Hypothalamus (tissue), 51 donors: ENCODE measurements around the gene SPRY1.

Experiments used
- DNase-seq, 51 donors: peaks; one replicate each; lab custom pipeline; 2025; lab: John Stamatoyannopoulos, UW

SPRY1 gene, protein sequence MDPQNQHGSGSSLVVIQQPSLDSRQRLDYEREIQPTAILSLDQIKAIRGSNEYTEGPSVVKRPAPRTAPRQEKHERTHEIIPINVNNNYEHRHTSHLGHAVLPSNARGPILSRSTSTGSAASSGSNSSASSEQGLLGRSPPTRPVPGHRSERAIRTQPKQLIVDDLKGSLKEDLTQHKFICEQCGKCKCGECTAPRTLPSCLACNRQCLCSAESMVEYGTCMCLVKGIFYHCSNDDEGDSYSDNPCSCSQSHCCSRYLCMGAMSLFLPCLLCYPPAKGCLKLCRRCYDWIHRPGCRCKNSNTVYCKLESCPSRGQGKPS

DNA sequence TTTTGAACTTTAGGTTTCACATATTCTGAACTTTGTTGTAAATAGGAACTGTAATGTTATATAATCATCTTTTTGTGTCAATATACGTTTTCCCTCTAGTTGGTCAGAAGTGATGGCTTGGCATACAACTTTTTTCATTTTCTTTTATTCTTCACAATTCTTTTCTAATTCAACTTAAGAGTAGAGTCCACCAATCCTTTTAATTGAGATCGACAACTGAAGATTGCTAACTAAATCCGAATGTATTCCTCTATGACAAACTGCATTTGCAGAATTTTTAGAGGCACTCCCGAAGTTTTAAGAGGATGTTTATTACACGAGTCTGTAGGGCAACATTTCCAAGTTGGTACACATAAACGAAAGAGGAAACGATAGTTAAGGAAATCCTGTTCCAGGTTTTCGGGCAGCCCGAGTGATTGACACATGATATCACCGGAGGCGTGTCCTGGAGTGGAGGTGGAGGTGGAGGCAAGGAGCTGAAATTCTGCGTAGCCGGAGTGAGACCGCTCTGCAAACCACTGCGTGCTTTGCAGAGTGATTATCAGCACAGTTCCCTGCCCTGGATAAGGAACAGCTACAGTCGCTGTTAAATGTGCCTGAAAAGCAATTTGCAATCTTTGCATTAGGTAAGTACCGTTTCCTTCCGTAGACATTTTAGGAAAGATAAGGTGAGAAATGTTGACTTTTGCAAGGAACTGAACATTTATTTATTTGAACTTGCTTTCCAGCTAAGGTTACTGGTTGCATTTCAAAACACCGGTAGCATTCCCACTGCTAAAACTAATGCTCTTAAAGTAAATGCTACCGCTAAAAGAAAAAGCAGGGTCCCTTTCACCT is at the start of gene SPRY1:
TSS of gene SPRY1 (plus strand) at position 489 of the 837 bp plus-strand sequence. CDS start 4,797 bp downstream, outside the sequence.
- peak in 47 of 51 donors; percentile 9 to 84 (median 55) for DNase-seq

DNA sequence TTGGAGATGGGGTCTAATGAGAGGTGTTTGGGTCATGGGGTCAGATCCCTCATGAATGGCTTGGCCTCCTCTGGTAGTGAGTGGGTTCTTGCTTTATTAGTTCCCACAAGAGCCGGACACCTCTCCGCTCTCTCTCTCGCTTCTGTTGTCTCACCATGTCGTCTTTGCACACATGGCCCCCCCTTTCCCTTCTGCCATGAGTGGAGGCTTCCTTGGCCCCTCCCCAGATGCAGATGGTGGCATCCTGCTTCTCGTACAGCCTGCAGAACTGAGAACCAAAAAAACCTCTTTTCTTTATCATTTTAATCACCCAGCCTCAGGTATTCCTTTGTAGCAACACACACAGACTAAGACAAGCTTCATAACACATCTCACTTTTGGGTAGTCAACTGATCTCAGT is 49.6 kb upstream of the SPRY1 start:
- DNase-seq, result no peak

DNA sequence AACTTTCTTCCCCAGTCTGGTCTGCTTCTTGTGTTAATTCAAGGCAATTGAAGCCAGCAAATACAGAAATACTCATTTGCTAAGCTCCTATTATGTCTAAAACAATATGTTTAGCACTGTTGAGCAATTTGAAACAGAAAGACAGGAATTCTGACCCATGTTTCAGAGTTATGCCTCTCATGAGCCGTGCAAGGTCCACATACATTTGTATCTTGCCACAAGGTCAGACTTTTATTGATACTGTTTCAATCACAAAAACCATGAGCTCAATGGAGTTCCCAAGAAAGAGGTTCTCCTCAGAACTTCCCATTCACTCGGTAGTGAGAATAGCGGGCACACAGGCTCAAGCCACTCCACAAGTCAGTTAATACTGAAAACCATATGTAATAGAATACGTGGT is 47.6 kb upstream of the SPRY1 start:
- DNase-seq, result no peak

DNA sequence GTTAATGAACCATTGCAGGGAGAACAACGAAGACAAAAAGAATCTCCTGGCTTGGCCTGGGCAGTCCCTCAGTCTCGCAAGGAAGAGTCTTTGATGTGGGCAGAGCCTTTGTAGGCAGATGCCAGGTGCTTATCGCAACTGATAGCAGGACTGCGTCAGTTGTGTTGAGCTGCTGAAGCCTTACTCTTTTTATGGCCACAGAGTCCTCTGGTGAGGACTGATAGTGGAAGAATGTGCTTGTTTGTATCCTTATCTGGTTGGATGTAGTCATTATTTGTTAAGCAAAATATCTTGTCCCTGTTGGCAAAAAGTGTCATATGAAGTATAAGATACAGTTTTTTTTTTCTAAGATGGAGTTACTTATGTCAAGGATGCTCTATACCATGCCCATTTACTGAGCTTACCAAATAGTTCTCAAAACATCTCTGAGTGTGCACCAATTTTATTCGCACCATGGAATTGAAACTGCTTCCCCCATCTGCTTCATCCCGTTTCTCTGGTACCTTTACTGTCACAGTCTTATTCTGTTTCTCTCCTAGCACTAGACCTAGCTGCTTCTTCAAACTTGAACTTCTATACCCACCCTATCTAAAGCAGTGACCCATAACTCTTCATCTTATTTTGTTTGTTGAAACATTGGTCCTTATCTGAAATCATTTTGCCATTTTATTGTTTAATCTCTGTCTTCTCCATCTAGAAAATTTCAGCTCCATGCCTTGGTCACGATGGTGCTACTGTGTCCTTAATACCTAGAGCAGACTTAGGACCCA is 47.0 kb upstream of the SPRY1 start:
- DNase-seq, result no peak

DNA sequence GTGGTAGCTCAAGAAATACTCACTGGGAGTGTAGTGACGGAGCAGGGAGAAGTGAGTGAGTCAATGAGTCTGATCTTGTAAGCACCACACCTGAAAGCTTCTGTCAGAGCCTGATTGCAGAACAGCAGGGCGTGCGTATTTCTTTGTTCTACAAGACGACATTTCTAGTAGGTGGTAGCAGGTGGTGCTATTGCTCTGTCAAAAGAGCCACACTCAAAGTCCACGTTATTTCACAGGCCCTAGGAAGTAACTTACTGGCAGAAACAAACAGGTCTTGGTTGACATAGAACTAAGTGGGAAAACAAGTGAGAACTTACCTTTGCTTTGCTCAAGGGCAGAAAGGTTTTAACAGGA is 46.4 kb upstream of the SPRY1 start:
- DNase-seq, result peak in 1 of 51 donors; percentile 4

DNA sequence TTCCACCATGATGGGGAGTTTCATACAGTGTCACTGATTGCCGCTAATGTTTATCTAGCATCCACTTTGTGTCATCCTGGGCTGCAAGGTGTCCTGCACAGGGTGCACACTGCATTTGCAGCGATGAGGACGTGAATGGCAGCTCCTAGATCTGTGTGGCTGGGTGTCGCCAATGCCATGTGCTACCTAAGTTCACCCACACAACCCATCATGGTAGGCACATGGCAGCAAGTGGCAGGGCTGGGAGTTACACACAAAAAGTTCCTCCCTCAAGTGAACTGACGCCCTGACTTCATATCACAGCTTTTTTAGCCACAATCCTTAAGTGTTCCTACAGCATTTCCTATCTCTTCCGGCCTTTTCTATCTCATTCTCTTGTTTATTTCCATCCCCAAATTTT is 45.9 kb upstream of the SPRY1 start:
- DNase-seq, result no peak

DNA sequence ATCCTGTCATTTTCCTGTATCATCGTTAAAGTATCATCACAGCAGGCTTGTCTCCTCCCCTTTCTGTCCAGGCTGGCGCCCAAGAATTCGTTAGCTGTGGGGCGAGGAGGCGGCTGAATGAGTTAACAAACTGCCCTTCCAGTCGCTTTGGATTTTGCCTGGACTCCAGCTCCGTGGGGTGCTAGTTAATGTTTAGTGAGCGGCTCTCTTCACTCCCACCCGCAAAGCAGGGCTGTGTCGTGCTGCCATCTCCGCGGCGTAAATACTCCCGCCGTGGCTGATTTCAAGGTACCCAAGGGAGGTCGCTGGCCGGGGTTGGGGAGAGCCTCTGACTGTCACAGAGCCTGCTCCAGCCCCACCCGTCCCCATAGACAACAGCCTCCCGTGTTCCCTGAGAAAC is 44.9 kb upstream of the SPRY1 start:
- DNase-seq, result peak in 1 of 51 donors; percentile 37

DNA sequence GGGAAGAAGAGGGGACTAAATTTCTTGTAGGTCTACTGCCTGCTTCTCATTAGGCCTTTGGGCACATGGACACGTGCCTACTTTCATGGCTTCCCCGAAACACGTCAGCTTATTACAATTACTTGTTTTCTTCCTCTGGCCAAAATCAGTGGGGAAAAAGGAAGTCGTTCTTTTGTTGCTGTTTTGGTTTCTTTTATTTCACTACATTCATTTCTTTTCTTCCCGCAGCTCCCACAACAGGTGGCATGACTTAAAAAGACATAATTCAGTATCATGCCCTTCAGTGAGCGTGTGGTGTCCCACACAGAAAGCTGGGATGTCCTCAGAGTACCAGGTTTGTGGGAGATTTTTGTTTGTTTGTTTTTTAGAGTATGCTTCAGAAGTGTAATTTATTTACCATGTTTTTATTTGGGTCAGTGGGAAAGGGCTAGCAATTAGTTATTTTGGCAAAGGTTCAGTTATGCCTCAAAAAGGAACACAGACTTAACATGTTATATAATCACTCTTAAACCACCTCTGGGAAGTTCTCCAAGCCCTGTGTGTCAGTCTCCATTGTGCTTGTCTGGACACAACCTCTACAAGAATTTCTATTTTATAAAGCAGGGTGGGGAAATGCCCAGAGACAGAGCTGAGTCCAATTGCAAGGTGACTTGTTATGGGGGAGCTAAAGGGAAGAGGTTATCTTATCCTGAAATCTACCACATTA is 44.2 kb upstream of the SPRY1 start:
- peak in 3 of 51 donors; percentile 1 to 29 (median 17) for DNase-seq

DNA sequence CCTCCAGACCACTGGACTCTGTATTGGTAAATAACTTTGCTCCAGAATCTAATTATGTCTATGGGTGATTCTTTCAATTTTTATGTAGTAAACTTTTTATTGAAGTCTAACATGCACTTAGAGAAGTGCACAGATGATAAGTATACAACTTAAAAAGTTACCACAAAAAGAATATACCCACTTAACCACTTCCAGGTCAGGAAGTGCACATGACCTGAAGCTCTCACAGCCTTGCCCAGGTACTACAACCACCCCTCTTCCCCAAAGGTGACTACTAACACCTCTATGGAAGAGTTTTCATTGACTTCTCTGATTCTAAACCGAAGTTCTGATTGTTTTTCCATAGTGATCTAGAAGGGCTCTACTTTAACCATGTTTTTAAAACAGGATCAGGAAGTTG is 43.6 kb upstream of the SPRY1 start:
- no peak for DNase-seq

DNA sequence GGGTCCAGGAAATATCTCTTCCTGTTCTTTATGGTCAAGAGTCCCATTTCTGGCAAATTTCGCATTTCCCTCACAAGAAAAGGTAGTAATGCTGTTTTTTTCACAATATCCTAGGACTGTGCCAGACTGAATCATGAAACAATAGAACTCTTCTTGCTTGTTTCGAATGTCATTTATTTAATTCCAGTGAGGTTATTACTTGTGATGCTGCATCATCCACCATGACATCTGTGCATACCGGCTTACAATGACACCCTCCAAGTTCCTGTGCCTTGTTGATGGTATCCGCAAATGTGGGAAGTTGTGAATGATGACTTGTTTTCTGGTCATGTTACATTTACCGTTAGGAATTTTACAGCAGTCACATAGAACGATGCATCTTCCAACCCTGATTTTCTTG is 42.9 kb upstream of the SPRY1 start:
- no peak for DNase-seq

DNA sequence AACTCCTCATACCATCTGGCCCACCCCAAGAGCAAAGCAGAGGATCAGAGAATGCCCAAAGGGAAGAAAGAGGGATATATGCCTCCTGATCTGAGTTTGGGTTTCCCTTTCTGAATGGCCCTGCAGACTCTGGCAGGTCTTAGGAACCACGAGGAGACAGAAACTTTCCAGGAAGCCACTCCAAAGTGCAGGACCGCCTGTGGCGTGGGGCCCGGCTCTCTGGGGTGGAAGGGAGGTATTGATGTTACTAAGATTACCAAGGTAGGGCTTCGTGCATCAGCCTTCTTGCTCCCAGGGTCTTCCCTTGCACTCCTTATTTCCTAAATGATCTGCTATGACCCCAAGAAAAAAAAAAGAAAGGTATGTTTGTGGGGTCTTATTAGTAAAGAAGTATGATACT is 41.9 kb upstream of the SPRY1 start:
- no peak for DNase-seq

DNA sequence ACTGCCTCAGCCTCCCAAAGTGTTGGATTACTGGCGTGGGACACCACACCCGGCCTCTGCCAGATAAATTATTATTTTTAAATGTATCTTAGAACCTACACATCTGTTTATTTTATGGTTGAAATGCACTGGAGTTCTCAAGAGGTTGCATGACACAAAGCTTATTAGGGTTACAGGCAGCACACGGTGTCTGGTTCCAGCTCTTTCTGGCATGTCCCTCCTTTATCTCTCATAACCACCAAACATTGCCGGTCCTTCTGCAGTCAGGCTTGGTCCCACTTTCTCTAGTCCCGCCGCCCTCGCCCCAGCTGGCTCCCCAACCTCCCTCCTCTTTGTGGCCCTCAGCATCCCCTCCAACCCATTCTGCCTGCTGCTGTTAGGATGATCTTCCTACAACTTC is 39.7 kb upstream of the SPRY1 start:
- DNase-seq, result no peak

DNA sequence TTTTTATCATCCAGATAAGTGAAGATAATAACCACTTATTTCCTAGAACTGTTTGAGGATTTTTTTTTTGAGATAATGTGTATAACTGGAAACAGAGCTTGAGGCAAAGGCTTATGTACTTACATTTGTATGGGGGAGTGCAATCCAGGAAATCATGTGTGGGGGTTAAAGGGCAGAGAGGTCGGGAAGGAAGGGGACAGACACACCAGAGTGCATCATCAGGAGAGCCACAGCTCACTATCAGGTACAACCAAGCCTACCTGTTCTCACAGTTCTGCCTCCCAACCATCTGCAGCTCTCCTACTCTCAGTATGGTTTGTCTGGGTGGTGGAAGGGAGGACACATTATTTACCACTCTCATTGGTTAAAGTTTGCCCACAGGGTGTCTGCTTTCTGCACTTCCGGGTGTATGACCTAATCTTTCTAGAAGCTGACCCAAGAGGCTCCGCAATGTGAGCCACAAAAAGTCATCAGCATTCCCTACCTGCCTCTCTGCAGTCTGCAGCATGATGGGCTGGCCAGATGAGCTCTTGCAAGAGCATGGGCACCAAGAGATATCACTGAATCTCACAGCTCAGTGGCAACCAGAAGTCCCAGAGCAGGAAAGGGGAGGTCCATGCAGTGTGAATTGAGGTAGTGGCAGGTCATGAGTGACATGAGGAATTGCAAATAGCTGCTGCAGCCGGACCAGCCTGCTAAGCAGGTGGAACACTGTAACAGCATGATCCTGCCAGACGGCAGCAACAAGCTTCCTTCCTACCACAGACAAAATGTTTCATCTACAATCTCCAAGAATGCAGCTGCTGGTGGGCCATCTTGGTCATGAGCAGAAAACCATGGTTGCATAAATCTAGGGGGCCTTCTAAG is 36.9 kb upstream of the SPRY1 start:
- no peak for DNase-seq

DNA sequence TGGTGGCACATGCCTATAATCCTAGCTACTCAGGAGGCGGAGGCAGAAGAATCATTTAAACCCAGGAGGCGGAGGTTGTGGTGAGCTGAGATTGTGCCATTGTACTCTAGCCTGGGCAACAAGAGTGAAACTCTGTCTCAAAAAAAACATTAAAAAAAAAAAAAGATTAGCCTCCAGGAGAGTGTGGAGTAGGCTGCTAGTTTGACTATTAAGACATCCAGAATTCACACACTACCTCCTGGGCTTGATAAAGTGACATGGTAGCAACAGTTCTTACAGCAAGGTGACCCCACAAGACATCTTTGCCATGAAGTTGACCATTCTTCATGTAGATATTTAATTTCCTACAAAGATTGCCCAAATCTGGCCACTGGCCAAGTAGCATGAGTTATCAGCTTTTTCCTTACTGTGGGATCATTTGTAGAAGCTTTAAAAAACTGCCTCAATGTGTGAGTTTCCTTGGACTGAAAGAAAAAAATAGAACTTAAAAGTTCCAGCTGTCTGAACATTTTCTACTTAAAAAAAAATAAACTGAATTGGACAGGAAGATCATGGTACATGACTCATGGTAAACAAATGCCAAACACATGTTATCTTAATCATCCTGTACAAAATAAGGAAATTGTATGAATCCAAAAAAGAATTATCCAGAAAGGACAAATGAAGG is 35.3 kb upstream of the SPRY1 start:
- DNase-seq, result peak in 1 of 51 donors; percentile 9

DNA sequence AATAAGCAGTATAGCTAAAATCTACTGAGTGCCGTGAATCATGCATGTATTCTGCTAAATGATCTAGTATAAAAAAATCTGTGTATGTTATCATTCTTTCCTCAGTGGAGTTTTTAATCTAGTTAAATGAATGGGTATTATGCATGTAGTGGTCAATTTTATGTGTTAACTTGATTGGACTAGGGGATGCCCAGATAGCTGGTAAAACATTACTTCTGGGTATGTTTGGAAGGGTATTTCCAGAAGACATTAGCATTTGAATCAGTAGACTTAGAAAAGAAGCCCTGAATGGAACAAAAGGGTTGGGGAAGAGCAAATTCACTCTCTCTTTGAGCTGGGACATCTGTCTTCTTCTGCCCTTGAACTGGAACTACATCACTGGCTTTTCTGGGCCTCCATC is 34.5 kb upstream of the SPRY1 start:
- DNase-seq, result no peak

DNA sequence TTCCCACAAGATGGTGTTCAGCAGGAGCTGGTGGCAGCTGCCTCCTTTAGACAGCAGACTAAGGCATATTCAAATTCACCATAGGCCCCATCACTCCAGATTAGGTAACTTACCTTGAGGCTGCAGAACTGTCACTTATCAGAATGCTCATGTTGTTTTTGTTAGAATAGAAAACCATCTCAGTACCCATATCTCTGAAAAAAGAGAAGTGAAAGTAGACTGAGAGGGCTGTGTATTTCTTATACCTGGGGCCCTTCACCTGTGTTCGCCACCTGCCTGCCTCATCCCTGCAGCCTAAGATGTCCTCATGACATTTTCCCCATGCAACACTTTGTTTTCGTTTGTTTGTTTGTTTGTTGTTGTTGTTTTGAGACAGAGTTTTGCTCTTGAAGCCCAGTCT is 32.9 kb upstream of the SPRY1 start:
- no peak for DNase-seq

DNA sequence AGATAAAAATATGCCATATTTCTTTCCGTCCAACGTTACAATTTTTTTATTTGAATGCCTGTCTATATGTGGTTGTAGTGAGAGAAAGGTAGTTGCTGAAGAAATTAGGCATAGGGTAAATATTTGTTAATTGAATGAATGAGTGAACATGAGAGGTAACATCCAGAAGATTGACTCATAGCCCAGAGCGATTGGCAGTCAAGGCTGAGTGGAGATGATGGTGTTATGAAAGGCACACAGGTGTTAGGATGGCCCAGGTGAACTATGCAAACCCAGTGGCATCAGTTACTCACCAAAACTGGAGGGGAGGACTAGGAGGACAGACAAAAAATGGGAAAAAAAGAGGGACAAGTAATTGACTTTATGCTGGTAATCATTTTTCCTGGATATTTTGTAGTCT is 31.7 kb upstream of the SPRY1 start:
- no peak for DNase-seq

DNA sequence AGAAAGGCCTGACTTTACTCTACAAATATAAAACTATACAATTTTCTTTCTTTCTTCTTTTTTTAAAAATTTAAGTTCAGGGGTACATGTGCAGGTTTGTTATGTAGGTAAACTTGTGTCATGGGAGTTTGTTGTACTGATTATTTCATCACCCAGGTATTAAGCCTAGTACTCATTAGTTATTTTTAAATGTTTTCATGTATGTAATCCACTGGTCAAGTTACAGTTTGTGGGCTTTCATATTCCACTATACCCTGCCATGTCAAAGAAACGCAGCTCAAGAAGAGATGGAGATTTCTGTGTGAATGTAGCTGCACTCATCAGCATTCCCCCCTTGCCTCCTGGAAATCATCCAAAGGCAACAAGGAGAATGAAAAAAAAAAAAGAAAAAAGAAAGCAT is 31.2 kb upstream of the SPRY1 start:
- no peak for DNase-seq

DNA sequence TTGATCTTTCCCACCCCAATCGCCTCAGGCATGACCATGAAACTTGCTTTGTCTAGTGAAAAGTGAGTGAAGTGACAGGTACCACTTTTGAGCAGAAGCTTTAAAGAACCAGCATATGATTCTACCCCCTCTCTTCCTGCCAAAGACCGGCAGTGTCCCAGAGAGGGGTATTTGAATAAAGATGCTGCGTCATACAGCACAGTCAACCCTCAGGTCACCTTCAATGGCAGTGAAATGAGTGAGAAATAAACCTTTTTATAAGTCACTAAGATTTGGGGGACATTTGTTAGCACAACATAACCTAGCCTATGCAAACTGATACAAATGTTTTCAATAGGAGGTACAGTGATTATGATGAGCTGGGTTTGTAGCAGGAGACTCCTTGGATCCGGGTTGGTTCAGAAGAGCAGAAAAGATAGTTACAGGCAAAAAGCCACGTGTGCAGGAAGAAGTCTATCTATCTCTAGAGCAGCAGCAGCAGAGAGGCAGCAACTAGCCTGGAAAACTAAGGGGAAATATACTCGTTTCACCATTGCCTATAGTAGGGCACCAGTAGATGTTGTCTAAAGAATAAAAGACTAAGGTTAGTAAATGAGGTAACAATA is 30.3 kb upstream of the SPRY1 start:
- no peak for DNase-seq
